ENCODE data around the gene CDH4. TPM values are rescaled to one million over a fixed set of nuclear protein-coding genes. Genes with fewer than 3 reads are reported as not detected.

The CDH4 gene
- total and polyA plus RNA-seq, 2 of the 8 experiments (the other 6 are each of a cell fraction or from before 2014, with no cell fraction given) = 4.3 to 7.9 TPM

DNA sequence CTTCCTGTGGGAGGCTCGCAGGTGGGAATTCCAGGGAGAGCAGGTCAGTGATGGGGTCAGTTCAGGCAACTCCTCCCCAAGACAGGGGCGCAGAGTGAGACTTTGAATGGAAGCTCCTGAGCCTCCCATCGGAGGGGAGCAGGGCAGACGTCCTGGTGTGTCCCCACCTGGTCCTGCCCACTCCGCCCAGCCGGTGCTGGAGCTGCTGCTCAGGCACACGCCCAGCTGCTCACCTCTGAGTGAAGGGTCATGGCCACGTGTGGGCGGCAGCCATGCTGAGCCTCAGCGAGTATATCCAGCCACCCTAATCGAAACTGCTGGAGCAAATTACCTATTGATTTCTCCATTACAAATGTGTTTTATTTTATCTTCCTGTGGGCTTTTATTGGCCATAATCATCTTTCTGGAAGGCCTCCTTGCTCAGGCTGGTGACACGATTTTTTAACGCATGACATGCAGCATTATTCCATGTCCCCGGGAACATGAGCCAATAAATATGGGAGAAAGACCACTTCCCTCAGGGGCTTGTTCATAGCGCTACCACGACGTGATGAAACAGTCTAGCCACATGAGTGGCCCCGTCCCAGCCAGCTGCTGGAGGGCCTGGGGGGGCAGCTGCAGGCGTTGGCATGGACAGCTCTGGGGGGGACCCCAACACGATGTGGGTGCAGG lies 665.5 kb downstream of the CDH4 start (continued):
- TF ChIP-seq POLR2AphosphoS5 (IDR thresholded peaks at IDR 0.05; ENCODE audit: low read depth, low read length) = no peak
- no peak for TF ChIP-seq SIN3A (conservative IDR thresholded peaks at IDR 0.05 in 1 of 2, IDR thresholded peaks at IDR 0.05 in 1 of 2; ENCODE audit: low read depth in 1 of 2, low read length in 2 of 2)
- TF ChIP-seq SP2 (IDR thresholded peaks at IDR 0.05; ENCODE audit: low read length) = no peak
- no peak for TF ChIP-seq TBP (IDR thresholded peaks at IDR 0.05; ENCODE audit: low read depth, low read length)
- no peak for TF ChIP-seq JUND (IDR thresholded peaks at IDR 0.05; ENCODE audit: low read length)
- TF ChIP-seq EZH2 (IDR thresholded peaks at IDR 0.05; ENCODE audit: low read depth, low read length, severe bottlenecking) = no peak

Data from H1 (cell line).